GM12874 (cell line): ENCODE measurements around the gene TBL1XR1.

ENCODE experiments used
- TF ChIP-seq, protein P1 (sequence below): IDR thresholded peaks from 2 replicates; pipeline ENCODE4 v1.5.1; 2011; ENCODE audit warnings: low read depth, mild to moderate bottlenecking, control low read depth, low read length, moderate library complexity; ENCODE audit not compliant: insufficient read depth

Gene TBL1XR1

DNA sequence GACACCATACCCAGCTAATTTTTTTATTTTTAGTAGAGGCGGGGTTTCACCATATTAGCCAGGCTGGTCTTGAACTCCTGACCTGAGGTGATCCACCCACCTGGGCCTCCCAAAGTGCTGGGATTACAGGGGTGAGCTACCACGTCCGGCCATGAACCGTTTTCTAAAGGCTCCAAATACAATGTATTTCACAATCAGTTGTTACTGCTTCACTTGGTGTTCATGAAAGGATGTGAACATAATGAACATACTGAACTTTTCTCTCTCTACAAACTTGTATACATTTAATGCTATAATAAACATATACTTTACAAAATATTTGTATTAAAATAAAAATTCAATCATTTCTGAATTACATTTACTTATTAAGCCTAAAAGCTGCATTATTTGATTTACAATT, 28.9 kb downstream of the TBL1XR1 start:
- TF ChIP-seq, protein P1, sequence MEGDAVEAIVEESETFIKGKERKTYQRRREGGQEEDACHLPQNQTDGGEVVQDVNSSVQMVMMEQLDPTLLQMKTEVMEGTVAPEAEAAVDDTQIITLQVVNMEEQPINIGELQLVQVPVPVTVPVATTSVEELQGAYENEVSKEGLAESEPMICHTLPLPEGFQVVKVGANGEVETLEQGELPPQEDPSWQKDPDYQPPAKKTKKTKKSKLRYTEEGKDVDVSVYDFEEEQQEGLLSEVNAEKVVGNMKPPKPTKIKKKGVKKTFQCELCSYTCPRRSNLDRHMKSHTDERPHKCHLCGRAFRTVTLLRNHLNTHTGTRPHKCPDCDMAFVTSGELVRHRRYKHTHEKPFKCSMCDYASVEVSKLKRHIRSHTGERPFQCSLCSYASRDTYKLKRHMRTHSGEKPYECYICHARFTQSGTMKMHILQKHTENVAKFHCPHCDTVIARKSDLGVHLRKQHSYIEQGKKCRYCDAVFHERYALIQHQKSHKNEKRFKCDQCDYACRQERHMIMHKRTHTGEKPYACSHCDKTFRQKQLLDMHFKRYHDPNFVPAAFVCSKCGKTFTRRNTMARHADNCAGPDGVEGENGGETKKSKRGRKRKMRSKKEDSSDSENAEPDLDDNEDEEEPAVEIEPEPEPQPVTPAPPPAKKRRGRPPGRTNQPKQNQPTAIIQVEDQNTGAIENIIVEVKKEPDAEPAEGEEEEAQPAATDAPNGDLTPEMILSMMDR, result no peak

DNA sequence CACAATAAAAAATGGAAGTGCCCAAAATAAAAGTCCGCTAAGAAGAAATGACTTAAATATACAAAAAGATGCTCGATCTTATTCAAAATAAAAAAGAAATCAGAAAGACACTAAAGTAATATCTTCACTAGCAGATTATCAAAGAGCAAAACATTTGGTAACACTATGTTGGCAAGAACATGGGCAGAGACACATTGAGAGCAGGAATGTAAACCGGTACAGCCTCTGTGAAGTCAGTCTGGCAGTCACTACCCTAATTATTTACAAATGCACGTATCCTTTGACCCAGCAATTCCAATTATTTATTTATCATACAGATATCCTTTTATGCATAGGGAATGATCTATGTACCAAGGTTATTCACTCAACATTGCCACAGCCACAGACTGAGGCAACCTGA, 34.5 kb downstream of the TBL1XR1 start:
- TF ChIP-seq, protein P1, result no peak

DNA sequence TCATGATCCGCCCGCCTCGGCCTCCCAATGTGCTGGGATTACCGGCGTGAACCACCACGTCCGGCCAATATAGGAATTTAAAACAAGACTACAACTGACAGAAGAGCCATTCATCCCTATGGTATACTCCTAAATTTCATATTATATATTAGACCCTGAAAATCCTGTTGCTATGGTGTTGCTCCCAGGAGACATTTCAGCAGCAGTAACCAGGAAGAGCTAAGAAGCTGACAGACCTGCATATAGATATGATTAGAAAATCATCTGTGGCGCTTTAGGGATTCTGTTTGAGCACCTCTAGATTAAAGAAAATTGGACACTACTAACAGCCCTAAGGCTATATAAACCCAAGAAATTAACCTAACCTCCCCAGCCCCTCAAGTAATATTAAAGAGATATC, 38.8 kb downstream of the TBL1XR1 start:
- TF ChIP-seq, protein P1, result no peak

DNA sequence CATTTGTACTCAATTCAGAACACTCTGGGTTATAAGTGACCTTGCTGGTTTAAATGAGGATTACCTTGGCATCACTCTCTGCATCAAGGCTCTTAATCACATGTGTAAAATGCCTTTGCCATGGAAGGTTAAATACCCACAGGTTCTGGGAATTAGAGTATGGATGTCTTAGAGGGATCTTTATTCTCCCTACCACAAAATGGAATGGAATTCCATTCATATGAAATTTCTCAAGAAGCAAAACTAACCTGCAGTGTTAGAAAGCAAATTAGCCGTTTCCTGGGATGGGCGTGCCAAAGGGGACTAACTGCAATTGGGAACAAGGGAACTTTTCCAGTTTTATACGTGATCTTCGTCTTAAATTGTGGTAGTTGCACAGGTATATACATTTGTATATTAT, 39.8 kb downstream of the TBL1XR1 start:
- TF ChIP-seq, protein P1, result no peak

DNA sequence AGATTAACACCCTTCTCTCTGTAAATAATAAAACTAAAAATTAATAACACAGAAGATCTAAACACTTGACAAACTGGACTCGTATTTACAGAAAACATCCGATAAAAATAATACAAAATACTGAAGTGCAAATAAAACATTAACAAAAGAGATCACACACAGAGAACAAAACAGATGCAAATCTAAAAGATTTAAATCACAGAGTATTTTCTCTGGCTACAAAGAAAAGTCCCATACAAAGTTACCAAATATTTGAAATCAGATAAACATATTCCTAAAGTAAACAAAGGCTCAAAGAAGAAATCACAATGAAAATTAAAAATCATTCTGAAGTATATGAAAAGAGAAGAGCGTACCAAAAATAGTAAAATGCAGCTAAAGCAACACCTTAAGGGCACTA, 42.5 kb downstream of the TBL1XR1 start:
- TF ChIP-seq, protein P1, result no peak

DNA sequence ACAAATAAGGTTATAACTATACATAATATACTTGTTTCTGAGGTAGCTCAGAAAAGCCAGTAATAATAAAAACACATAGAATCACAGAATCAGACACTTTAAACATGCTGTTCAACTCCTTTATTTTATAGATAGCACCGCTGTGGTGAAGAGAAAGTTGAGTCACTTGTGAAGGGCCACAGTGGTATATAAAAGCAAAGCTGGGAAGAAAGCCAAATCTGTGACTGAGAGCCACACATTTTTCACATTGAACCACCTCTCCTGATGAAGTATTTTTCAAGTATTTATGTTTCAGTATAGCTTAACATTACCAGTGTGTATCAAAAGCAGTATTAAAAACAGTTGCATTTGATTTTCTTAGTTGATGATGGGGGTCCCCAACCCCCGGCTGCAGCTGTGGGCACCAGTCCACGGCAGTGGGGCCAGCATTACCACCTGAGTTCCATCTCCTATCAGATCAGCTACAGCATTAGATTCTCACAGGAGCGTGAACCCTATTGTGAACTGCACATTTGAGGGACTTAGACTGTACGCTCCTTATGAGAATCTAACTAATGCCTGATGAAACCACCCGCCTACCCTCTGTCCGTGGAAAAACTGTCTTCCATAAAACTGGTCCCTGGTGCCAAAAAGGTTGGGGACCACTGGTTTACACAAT, 46.2 kb downstream of the TBL1XR1 start:
- TF ChIP-seq, protein P1, result no peak

DNA sequence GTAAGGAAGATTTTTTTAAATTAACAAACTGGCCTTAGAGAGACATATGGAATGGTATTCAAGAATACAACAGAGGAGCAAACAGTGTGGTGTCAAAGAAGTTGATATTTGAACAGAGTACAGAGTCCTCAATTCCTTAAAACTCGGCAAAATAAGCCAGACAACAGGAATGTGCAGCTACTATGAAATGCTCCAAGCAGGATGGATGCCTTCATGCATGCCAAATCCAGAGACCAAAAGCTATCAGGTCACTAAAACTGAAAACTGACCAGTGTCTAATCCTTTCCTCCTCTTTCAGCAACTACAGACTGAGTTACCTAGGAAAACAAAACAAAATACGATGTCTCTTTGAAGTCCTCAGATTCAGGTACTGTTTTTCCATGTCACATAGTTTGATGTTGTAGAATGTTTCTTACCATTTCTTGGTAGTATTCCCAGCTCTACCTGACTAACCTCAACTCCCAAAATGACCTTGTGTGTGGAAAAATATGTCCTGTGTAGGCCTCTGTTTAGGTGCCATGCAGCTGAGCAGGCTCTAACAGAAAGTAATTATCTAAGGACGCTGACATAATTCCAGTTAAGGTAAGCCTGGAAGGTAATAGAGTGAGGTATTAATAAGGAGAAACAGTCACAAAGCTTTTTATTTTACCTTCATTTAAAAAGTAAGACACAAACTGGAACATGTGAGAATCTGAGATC, 46.9 kb downstream of the TBL1XR1 start:
- TF ChIP-seq, protein P1, result no peak
